DLD1 (cell line): ENCODE measurements around the gene RBM45.
"Not testable (repeated sequence)": the region's sequence is repeated elsewhere in the genome, so short reads cannot be mapped to it uniquely, and the experiment has no call there.

ENCODE experiments used
- in situ Hi-C: cut with HindIII; loops from 2 replicates; pipeline ENCODE4 v1.10.0; 2017; ENCODE audit warnings: low sequenced_read_pairs

The RBM45 gene

GRCh38 chr2:178106053-178106452 is 6.2 kb upstream of the RBM45 start:
- in situ Hi-C loops, result loop anchor here (25.0 kb wide), 1 partner anchor 306 kb away; no protein-coding TSS in a partner anchor

GRCh38 chr2:178108176-178108575 is 4.1 kb upstream of the RBM45 start:
- in situ Hi-C loops, result loop anchor here (25.0 kb wide), 1 partner anchor 304 kb away; no protein-coding TSS in a partner anchor

DNA sequence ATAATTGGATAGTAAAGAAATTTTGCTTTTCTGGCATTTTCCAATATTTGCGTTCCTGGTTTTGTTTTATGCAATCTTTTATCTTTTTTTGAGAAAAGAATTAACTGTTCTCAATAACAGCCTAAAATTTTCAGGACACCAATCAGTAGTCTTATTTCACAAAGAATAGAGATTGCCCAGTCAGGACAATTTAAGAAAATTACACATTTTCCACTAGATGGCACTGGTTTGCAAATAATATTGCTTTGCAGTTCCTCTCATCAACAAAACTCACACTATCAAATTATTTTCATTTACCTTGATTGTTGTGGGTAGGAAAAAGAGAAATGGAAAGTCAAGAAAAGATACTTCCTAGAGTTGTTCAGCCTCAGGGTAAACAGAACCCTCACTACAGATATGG is 2.4 kb upstream of the RBM45 start:
- in situ Hi-C loops, result loop anchor here (25.0 kb wide), 1 partner anchor 302 kb away; no protein-coding TSS in a partner anchor

GRCh38 chr2:178110681-178111080 is 1.6 kb upstream of the RBM45 start:
- in situ Hi-C loops, result loop anchor here (25.0 kb wide), 1 partner anchor 302 kb away; no protein-coding TSS in a partner anchor

DNA sequence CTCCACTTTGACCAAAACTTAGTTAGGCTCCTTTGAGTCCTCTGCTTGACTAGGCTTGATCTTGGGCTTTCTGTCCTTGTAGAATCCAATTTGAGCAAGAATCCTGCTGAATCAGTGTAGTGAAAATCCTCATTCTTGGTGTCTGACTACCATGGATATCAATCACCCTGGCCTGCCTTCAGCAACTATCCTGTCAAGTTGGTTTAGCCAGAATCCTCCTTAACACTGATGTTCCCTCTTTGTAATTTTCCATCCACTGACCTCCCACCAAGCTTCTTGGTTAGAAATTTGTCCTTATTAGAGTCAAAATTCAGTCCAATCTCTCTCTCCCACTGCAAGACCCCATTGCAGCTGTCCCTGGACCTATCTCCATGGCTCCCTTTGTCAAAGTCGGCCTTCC is 494 bp upstream of the RBM45 start:
- in situ Hi-C loops, result loop anchor here (25.0 kb wide), 1 partner anchor 301 kb away; no protein-coding TSS in a partner anchor

GRCh38 chr2:178114462-178114861 is 2.2 kb downstream of the RBM45 start:
- in situ Hi-C loops, result loop anchor here (25.0 kb wide), 1 partner anchor 298 kb away; no protein-coding TSS in a partner anchor

DNA sequence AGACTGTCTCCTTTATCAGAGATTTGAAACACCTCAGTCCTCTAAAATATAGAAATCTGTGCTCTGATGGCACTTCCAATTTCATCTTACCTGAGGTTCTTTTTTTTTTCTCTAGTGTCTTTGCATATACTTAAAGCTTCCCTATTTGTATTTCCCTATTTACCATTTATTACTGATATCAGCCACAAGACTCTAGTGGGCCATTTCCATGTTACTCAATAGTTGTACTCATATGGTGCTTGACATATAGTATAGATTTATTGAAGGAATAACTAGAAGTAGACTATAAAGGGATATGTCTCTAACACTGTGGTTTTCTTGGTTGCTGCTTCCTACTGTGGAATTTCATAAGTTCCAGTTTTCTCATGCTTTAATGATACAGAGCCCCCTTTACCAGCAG is 3.0 kb downstream of the RBM45 start:
- in situ Hi-C loops, result loop anchor here (25.0 kb wide), 1 partner anchor 297 kb away; no protein-coding TSS in a partner anchor

DNA sequence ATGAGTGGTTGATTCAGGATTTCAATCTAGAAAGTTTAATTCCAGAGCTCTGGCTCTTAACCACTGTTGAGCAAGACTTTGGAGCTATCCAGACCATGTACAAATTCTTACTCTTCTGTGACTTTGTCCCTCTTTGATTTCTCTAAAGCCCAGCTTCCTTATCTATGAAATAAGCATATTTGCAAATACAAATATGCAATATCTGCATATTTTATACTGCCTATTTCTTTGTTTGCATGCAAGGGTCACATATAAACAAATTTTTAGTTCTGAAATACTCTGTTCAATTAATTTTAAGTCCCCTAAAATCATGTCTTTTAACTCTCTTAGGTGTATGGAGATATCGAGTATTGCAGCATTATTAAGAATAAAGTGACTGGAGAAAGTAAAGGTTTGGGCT is 5.5 kb downstream of the RBM45 start:
- in situ Hi-C loops, result loop anchor here (25.0 kb wide), 1 partner anchor 295 kb away; no protein-coding TSS in a partner anchor

DNA sequence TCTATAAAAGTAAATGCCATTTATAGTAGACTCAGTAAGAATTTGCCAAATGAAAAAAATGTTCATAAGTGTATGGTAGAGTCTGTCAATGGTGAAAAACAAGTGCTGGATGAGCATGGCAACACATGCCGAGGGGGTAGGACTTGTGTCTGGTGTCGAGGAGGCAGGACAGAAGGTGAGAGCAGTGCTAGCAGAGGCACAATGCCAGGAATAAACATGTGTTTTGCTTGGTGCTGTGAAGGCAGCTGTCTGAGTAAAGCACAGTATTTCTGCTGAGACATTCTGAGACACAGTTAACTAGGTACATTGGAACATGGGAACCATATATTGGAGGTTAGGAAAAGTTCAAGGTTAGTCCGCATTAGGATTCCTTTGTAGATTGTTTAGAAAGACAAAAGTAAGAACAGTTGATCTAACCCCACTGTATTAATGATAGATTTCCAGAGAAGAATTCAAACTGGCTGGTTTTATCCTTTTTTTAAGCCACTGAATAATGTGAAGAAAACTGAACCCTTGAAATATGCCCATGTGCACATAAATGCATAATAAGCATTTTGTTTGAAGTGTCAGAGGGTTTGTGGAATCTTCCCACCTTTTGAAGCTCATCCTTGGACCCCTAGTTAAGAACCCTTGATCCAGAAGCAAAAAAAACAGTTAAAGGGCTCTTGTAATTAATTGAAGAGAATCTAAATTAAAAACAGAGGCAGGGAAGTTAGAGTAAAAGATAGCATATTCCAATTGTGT is 7.1 kb downstream of the RBM45 start:
- in situ Hi-C loops, result loop anchor here (25.0 kb wide), 1 partner anchor 293 kb away; no protein-coding TSS in a partner anchor

DNA sequence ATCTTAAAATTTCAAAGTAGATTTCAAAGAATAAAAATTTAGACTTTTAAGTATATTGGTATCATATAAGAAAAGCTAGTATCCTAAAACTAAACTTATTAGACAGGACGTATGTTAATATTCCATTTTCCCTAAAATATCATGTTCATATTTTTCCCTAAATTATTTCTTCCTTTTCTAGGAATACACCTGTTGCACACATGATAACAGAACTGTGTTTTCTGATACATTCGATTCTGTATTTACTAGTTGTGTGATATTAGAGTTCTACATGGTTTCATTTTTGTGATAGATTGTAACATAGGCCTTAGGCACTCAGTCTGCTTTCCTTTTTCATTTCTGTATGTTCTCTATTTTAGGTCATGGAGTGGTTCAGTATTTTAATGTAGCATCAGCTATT is 10.9 kb downstream of the RBM45 start:
- in situ Hi-C loops, result loop anchor here (25.0 kb wide), 1 partner anchor 289 kb away; no protein-coding TSS in a partner anchor

DNA sequence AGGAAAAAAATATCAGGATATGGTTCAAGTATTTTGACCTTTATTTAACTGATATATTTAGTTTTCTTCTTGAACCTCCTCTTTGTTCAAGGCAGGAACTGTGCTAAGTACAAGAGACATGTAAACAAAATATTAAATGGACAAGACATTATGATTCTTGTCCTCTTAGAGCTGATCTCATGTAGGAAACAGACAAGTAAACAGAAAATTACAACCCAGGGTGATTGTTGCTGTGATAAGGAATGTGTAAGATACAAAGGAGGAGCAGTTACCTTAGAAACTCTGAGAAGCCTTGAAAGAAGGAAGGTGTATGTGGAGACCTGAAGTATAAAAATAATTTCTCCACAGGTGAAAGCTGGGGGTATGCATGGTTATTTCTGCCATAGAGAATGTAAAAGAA is 12.9 kb downstream of the RBM45 start:
- in situ Hi-C loops, result no loop called here

GRCh38 chr2:178125862-178126261 is 13.6 kb downstream of the RBM45 start:
- in situ Hi-C loops, result no loop called here

- in situ Hi-C loops, result no loop called here
These were observed 16.8 kb downstream of the RBM45 start for GRCh38 chr2:178128836-178129630.

DNA sequence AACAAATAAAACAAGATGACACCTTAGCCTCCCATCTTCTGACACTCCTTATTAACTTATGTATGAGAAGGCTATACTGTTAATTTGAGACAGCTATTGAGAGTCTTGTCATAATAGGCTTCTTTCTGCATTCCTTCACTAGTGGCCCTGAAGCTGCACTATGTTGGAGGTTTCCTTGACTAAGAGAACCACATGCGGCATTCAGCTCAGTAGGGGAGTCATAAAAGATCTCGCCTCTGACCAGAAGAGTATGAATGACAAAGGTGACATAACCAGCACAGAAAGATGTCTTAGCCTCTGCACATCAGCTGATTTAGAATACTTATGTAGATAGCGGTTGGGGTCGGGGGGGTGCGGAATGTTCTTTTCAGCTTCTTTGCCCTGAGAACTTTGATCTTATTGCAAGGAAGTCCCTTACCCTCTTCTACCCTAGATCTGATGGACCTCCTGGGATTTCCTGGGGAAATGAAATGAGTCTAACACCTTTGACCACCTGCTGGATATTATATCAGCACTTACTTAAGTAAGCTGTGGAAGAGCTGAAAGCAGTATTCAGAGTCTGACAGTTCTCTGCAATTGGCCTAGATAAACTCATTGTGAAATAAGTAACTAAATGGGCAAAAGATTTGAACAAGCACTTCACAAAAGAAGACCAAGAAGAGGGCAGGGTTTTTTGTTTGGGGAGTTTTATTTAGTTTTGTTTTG is 24.2 kb downstream of the RBM45 start:
- in situ Hi-C loops, result no loop called here

DNA sequence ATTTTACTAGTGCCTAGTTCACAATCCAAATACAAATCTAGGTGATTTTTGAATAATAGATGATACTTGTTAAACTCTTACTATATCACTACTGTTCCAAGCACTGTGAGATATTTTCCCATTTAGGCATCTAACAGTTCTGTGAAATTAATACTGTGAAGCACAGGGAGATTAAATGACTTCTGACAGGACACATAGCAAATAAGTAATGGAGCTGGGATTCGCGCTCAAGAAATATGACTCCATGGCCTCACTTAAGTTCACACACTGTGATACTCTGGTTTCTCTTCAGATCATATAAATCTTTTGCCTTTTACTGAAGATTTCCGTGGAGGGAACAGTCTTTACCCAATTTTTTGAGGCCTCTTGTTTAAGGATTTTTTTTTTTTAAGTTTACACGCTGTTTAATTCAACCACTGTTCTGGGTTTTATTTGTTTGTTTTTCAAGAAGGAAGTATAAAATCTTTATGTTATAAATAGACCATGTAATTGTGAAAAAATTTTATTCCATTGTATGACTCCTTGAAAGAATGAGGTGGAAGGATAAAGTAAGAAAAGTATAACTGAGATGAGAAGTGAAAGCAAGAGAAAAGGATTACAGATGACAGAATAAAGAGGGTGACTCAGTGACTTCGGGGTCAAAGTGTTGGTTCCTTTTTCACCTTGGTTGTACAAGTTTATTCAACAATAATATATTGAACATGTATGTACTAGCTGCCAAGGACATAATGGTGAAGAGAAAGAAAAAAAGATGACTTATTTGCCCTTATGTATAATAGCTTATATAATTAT is 30.2 kb downstream of the RBM45 start:
- in situ Hi-C loops, result no loop called here

- in situ Hi-C loops, result no loop called here
These were observed 31.2 kb downstream of the RBM45 start for GRCh38 chr2:178143481-178143880.

DNA sequence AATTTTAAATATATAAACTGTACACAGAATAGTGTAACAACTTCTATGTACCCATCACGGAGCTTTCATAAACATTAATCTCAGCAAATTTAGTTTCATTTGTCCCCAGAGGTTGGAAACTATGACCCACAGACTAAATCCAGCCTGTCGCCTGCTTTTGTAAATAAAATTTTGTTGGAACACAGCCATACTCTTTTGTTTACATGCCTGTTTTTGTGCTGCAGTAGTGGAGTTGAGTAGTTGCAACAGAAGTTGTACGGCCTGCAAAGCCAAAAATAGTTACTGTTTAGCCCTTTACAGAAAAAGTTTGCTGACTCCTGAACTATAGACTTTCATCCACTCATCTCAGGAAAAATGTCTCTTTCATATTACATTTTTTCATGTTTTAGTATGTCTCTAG is 39.8 kb downstream of the RBM45 start:
- in situ Hi-C loops, result no loop called here

DNA sequence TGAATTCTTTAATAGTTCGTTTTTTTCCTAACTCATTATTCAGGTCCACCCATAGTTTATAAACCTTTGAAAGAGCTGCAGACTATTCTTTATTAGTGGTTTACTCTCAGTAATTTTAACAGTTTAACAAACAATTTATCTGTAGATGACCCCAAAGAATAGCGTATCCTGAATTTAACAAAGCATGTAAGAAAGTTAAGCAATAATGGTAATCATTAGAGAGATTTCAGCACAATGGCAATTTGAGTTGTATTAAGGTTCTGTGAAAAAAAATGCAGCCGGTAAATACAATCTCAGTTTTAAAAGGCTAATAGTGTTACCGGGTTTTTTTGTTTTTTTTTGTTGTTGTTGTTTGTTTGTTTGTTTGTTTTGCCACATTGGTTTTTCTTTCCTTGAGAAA is 40.3 kb downstream of the RBM45 start:
- in situ Hi-C loops, result no loop called here

- in situ Hi-C loops, result no loop called here
These were observed 40.7 kb downstream of the RBM45 start for GRCh38 chr2:178152977-178153376.

DNA sequence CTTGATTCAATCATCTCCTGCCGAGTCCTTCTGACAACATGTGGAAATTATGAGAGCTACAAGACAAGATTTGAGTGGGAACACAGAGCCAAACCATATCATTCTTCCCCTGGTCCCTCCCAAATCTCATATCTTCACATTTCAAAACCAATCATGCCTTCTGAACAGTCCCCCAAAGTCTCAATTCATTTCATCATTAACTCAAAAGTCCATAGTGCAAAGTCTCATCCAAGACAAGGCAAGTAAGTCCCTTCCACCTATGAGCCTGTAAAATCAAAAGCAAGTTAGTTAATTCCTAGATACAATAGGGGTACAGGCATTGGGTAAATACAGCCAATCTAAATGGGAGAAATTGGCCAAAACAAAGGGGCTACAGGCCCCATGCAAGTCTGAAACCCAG is 41.6 kb downstream of the RBM45 start:
- in situ Hi-C loops, result not testable (repeated sequence)
